ENCODE results near the gene SIGLEC11. TPM values are rescaled to one million over a fixed set of nuclear protein-coding genes. Genes with fewer than 3 reads are reported as not detected.
A peak's percentile ranks its signal among the peaks of the same experiment; 100 is the strongest.
"Not testable (repeated sequence)": the region's sequence is repeated elsewhere in the genome, so short reads cannot be mapped to it uniquely, and the experiment has no call there.

Gene SIGLEC11
- total RNA-seq, 4 donors from 2014 or later: 1.7 to 9.0 (median 5.1) TPM

GRCh38 chr19:49972841-49973240 lies 11.9 kb upstream of the SIGLEC11 start:
- TF ChIP-seq, protein P1, sequence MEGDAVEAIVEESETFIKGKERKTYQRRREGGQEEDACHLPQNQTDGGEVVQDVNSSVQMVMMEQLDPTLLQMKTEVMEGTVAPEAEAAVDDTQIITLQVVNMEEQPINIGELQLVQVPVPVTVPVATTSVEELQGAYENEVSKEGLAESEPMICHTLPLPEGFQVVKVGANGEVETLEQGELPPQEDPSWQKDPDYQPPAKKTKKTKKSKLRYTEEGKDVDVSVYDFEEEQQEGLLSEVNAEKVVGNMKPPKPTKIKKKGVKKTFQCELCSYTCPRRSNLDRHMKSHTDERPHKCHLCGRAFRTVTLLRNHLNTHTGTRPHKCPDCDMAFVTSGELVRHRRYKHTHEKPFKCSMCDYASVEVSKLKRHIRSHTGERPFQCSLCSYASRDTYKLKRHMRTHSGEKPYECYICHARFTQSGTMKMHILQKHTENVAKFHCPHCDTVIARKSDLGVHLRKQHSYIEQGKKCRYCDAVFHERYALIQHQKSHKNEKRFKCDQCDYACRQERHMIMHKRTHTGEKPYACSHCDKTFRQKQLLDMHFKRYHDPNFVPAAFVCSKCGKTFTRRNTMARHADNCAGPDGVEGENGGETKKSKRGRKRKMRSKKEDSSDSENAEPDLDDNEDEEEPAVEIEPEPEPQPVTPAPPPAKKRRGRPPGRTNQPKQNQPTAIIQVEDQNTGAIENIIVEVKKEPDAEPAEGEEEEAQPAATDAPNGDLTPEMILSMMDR (IDR thresholded peaks at IDR 0.05): no peak
- DNase-seq (ENCODE audit: low spot score) (no peak), ATAC-seq (ENCODE audit: low FRiP score) (no peak)

DNA sequence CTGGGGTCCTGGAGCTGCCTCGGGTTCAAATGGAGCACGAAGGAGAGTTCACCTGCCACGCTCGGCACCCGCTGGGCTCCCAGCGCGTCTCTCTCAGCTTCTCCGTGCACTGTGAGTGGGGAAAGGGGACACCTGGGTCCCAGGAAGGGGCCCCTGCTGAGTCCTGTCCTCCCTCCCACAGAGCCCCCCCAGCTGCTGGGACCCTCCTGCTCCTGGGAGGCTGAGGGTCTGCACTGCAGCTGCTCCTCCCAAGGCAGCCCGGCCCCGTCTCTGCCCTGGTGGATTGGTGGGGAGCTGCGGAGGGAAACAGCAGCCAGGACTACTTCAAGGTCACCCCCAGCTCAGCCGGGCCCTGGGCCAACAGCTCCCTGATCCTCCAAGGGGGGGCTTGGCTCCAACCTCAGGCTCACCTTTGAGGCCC lies 11.0 kb upstream of the SIGLEC11 start:
- ATAC-seq (ENCODE audit: low FRiP score) (no peak), DNase-seq (ENCODE audit: low spot score) (no peak)
- TF ChIP-seq, protein P1 (IDR thresholded peaks at IDR 0.05): no peak

GRCh38 chr19:49969355-49969754 lies 8.4 kb upstream of the SIGLEC11 start:
- not testable (repeated sequence) for DNase-seq (ENCODE audit: low spot score)
- peak; percentile 31 for ATAC-seq (ENCODE audit: low FRiP score)

GRCh38 chr19:49968279-49968922 lies 7.4 kb upstream of the SIGLEC11 start:
- ATAC-seq (ENCODE audit: low FRiP score) (no peak), DNase-seq (ENCODE audit: low spot score) (no peak)
- TF ChIP-seq, protein P1 (IDR thresholded peaks at IDR 0.05): no peak

GRCh38 chr19:49959892-49960291 lies 1.1 kb downstream of the SIGLEC11 start:
- ATAC-seq (ENCODE audit: low FRiP score); DNase-seq (ENCODE audit: low spot score): not testable (repeated sequence)

DNA sequence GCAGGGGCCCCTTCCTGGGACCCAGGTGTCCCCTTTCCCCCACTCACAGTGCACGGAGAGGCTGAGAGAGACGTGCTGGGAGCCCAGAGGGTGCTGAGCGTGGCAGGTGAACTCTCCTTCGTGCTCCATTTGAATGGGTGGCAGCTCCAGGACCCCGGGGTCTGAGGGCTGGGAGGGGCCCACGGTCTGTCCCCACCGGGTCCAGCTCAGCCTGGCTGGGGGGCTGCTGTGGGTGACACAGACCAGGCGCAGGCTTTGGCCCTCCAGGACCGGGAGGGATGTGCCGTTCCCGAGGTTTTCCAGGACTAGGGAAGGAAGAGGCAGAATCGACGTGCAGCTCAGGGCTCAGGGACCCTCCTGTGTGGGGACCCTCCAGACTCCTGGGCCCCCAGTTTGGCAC lies 2.4 kb downstream of the SIGLEC11 start:
- not testable (repeated sequence) for DNase-seq (ENCODE audit: low spot score); ATAC-seq (ENCODE audit: low FRiP score)

GRCh38 chr19:49958144-49958543 lies 2.8 kb downstream of the SIGLEC11 start:
- not testable (repeated sequence) for ATAC-seq (ENCODE audit: low FRiP score); DNase-seq (ENCODE audit: low spot score)

DNA sequence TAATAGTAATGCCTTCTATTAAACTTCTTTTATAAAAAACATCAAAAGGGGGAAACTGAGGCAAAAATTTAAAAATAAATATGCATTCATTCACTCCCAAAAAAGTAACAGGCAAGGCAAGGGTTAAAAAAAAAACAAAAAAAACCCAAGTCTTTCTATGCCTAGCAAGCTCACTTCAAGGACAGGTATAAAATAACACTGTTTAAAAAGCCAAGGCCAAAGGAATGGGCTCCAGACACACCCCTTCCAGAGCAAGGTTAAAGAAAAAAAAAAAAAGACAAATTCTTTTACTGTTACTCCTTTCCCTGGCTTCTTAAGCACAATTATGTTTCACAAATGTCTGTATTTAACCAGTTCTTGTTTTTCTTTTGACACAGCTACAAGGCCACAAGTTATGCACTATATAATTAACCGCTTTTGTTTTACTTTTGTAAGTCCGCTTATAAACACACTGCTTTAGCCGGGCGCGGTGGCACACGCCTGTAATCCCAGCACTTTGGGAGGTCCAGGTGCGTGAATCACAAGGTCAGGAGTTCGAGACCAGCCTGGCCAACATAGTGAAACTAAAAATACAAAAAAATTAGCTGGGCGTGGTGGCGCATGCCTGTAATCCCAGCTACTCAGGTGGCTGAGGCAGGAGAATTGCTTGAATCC lies 3.6 kb downstream of the SIGLEC11 start:
- DNase-seq (ENCODE audit: low spot score) (no peak), ATAC-seq (ENCODE audit: low FRiP score) (no peak)
- TF ChIP-seq, protein P1 (IDR thresholded peaks at IDR 0.05): no peak

DNA sequence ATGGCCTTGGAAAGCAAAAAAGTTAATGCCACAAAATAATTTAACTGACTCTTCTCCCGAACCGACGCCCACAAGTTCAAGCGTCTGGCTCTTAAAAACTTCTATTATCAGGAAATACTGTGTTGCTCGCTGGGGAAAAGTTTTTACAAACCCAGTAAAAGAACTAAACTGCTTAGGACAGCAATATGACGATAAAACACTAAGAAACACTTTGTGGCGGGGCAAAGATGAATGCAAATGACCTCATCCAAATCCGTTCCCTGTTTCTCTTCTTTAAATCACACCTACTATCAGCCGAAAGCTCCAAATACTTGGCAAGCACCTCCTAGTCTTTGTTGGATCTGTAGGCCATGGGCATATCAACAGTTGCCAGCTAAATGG lies 4.9 kb downstream of the SIGLEC11 start:
- no peak for ATAC-seq (ENCODE audit: low FRiP score)
- no peak for DNase-seq (ENCODE audit: low spot score)
- TF ChIP-seq, protein P1 (IDR thresholded peaks at IDR 0.05): no peak
